K562 (cell line): Measurements from ENCODE around the gene UBASH3B. TPM values are rescaled to one million over a fixed set of nuclear protein-coding genes. Genes with fewer than 3 reads are reported as not detected.

Experiments
- ATAC-seq: fragments of 200-7000 bp; cut with Tn5 transposase; 3 replicates; pipeline ENCODE4 v1.9.1; 2020; ENCODE audit warnings: moderate library complexity
- BruUV-seq: library from RNA; stranded (reverse); fragments of 400-500 nt; replicated peaks from 2 replicates; lab custom pipeline; 2021; lab: Mats Ljungman, UMichigan
- CTCF ChIA-PET: fragments of 300-600 bp; formaldehyde crosslinking; extraction: SDS; loops from one replicate; lab custom pipeline; 2021; ENCODE audit warnings: low intra/inter-chr PET ratio; lab: Yijun Ruan, JAX
- POLR2A ChIA-PET: fragments of 300-600, 350-650 bp; sonication (Branson Sonifier 250); formaldehyde crosslinking; extraction: SDS; loops from one replicate; lab custom pipeline; 2021; ENCODE audit warnings: antibody characterized with exemption, inconsistent platforms; lab: Yijun Ruan, JAX
- DNase-seq, 4 experiments: peaks; one replicate each; pipeline versions ENCODE4 v3.0.0 to v3.0.0-alpha.2; 2011 to 2018; ENCODE audit warnings: low spot score in 3 of 4, mixed read lengths in 3 of 4; ENCODE audit errors: extremely low read depth in 1 of 4
- FAIRE-seq: peaks from 2 replicates; lab custom pipeline; 2011; peaks lifted over from hg19 to GRCh38; lab: Jason Lieb, UNC
- H2AFZ ChIP-seq: 2 replicates; pipeline ENCODE4 v1.6.0; 2011; ENCODE audit warnings: low read depth, low read length, control low read depth, inconsistent platforms
- H3K27ac ChIP-seq: fragments of 200-600 bp; 3 replicates; pipeline ENCODE4 v1.8.0; 2011; ENCODE audit warnings: low read depth, mild to moderate bottlenecking, control low read depth, inconsistent platforms, low read length, moderate library complexity, mixed read lengths; ENCODE audit errors: extremely low read depth
- H3K27me3 ChIP-seq, 2 experiments: fragments of 300-600 bp in 1 of 2; 2 replicates in 1 of 2; 3 replicates in 1 of 2; pipeline versions ENCODE4 v1.6.0 to v1.8.0; 2011; ENCODE audit warnings: inconsistent platforms in 2 of 2, low read length in 2 of 2, mild to moderate bottlenecking in 1 of 2, mixed read lengths in 1 of 2, moderate library complexity in 1 of 2; ENCODE audit not compliant: control insufficient read depth in 2 of 2, insufficient read depth in 2 of 2
- H3K36me3 ChIP-seq: fragments of 300-600 bp; 3 replicates; pipeline ENCODE4 v1.8.0; 2011; ENCODE audit warnings: mild to moderate bottlenecking, low read length, inconsistent platforms; ENCODE audit not compliant: control insufficient read depth, insufficient read depth
- H3K4me1 ChIP-seq, 2 experiments: fragments of 200-600 bp in 1 of 2; replicated peaks in 1 of 2; 2 replicates in 1 of 2; 3 replicates in 1 of 2; pipeline versions ENCODE4 v1.5.1 to v1.8.0; 2011; ENCODE audit warnings: inconsistent platforms in 2 of 2, low read length in 2 of 2, mild to moderate bottlenecking in 1 of 2, mixed read lengths in 1 of 2, moderate library complexity in 1 of 2; ENCODE audit not compliant: control insufficient read depth in 2 of 2, insufficient read depth in 2 of 2
- H3K4me2 ChIP-seq: 2 replicates; pipeline ENCODE4 v1.6.1; 2011; ENCODE audit warnings: low read length, control low read depth, inconsistent platforms, mixed read lengths; ENCODE audit not compliant: insufficient read depth
- H3K4me3 ChIP-seq: fragments of 200-600 bp; sonication (generic), shearing (Covaris generic); 2 replicates; pipeline ENCODE4 v1.5.1; 2016; ENCODE audit warnings: control low read depth, inconsistent platforms
- H3K79me2 ChIP-seq: fragments of 200-600 bp; 3 replicates; pipeline ENCODE4 v1.8.0; 2011; ENCODE audit warnings: low read length, inconsistent platforms; ENCODE audit not compliant: control insufficient read depth, insufficient read depth
- H3K9ac ChIP-seq, 2 experiments: 2 replicates each; pipeline versions ENCODE4 v1.6.0 to v1.6.1; 2011; ENCODE audit warnings: low read depth in 2 of 2, low read length in 2 of 2, control low read depth in 1 of 2, inconsistent platforms in 1 of 2, mild to moderate bottlenecking in 1 of 2, mixed read lengths in 1 of 2; ENCODE audit not compliant: insufficient read depth in 1 of 2
- H3K9me1 ChIP-seq: one replicate; pipeline ENCODE4 v1.6.0; 2011; ENCODE audit warnings: inconsistent platforms, mild to moderate bottlenecking, low read length, moderate library complexity; ENCODE audit not compliant: control insufficient read depth, insufficient read depth
- H3K9me3 ChIP-seq: replicated peaks from 2 replicates; pipeline ENCODE4 v1.5.1; 2011; ENCODE audit warnings: low read depth, low read length, inconsistent platforms; ENCODE audit not compliant: control insufficient read depth, insufficient read depth
- H4K20me1 ChIP-seq: replicated peaks from 2 replicates; pipeline ENCODE4 v1.6.1; 2011; ENCODE audit warnings: low read length, inconsistent platforms, mixed read lengths; ENCODE audit not compliant: control insufficient read depth, insufficient read depth
- BACH1 ChIP-seq: fragments of 200-800 bp; sonication (Bioruptor generic); IDR thresholded peaks from 2 replicates; pipeline ENCODE4 v1.6.1; 2016; ENCODE audit warnings: missing genetic modification characterization, missing compliant biosample characterization
- HOXB6 ChIP-seq: fragments of 250-450 bp; sonication (Bioruptor Pico); IDR thresholded peaks from 2 replicates; pipeline ENCODE4 v1.5.1; 2022; ENCODE audit warnings: mild to moderate bottlenecking, borderline replicate concordance
- LARP7 ChIP-seq: fragments of 450-650 bp; IDR thresholded peaks from 2 replicates; pipeline ENCODE4 v1.6.1; 2016
- MAZ ChIP-seq, 2 experiments: fragments of 450-650 bp in 1 of 2; sonication (generic) in 1 of 2; formaldehyde crosslinking; IDR thresholded peaks in 1 of 2; conservative IDR thresholded peaks in 1 of 2; 2 replicates each; pipeline versions ENCODE4 v1.4.0 to v1.5.0; 2020; ENCODE audit warnings: mild to moderate bottlenecking in 1 of 2, missing genetic modification reagents in 1 of 2
- NBN ChIP-seq: fragments of 450-650 bp; IDR thresholded peaks from 2 replicates; pipeline ENCODE4 v1.6.1; 2016; ENCODE audit warnings: low read depth, mild to moderate bottlenecking
- NCOR1 ChIP-seq: fragments of 450-650 bp; IDR thresholded peaks from 2 replicates; pipeline ENCODE4 v1.6.1; 2016; ENCODE audit warnings: mild to moderate bottlenecking, moderate library complexity
- POLR3A ChIP-seq: IDR thresholded peaks from 2 replicates; pipeline ENCODE4 v1.6.1; 2011; ENCODE audit warnings: borderline replicate concordance, mild to moderate bottlenecking, moderate library complexity; ENCODE audit not compliant: insufficient read length, insufficient read depth; ENCODE audit errors: extremely low read depth
- TRIM24 ChIP-seq, 2 experiments: fragments of 450-650 bp; IDR thresholded peaks; 2 replicates each; pipeline ENCODE4 v1.6.1; 2016
- ZNF561 ChIP-seq: fragments of 450-650 bp; formaldehyde crosslinking; conservative IDR thresholded peaks from 2 replicates; pipeline ENCODE4 v1.4.0; 2020; ENCODE audit warnings: mild to moderate bottlenecking, moderate library complexity
- WGBS: fragments of 100-300 bp; shearing (Covaris generic); methylation state at CpG from one replicate; pipeline ENCODE4 v1.1.6; 2016; ENCODE audit warnings: low coverage, mixed read lengths; ENCODE audit not compliant: insufficient coverage; ENCODE audit errors: missing lambda C conversion rate; 5-methylcytosine and 5-hydroxymethylcytosine counted together
- in situ Hi-C: fragments of 300-500 bp; cut with MboI; formaldehyde crosslinking; loops from 4 replicates; pipeline ENCODE4 v1.15.0; 2018; ENCODE audit warnings: inconsistent platforms, mixed read lengths
- intact Hi-C: fragments of 100-400 bp; cut with micrococcal nuclease; formaldehyde crosslinking; loops from 2 replicates; pipeline ENCODE4 v1.14.2; 2022
- polyA plus RNA-seq, 8 experiments: library from polyadenylated mRNA; depleted of rRNA in 4 of 8; stranded (reverse) in 5 of 8; unstranded in 3 of 8; fragments of >200 nt; fragmentation: Nextera tagmentation in 2 of 8; fragmentation: Illumina TruSeq in 1 of 8; extraction: Ambion mirVana in 2 of 8; extraction: Trizol in 1 of 8; gene quantifications; 2 replicates each; pipeline versions ENCODE4 v1.2.1 to v1.2.3, GENCODE V29; 2011 to 2014; ENCODE audit warnings: inconsistent platforms in 1 of 8, missing spikeins in 1 of 8
- total RNA-seq, 7 experiments: library from RNA; depleted of rRNA in 6 of 7; stranded (reverse); fragments of >200 nt in 6 of 7; fragmentation: Illumina TruSeq in 2 of 7; extraction: Trizol in 2 of 7; gene quantifications; 2 replicates each; pipeline versions ENCODE4 v1.2.1 to v1.2.3, GENCODE V29; 2011 to 2021; ENCODE audit warnings: low replicate concordance in 1 of 7
- TF ChIP-seq, protein P1 (sequence below): fragments of 450-650 bp; IDR thresholded peaks from 2 replicates; pipeline ENCODE4 v1.6.1; 2016
- TF ChIP-seq, protein P2 (sequence below): sonication (generic); formaldehyde crosslinking; IDR thresholded peaks from 2 replicates; pipeline ENCODE4 v1.8.1; 2023; ENCODE audit warnings: mild to moderate bottlenecking, missing genetic modification reagents
- TF ChIP-seq, protein P3 (sequence below): sonication (generic); formaldehyde crosslinking; IDR thresholded peaks from 2 replicates; pipeline ENCODE4 v1.4.0; 2020; ENCODE audit warnings: mild to moderate bottlenecking, missing genetic modification reagents

Gene UBASH3B
- total and polyA plus RNA-seq, 9 of the 15 experiments (the other 6 are each of a cell fraction or from before 2014, with no cell fraction given), result 0.01 to 0.31 (median 0.08) TPM; not detected in 2

DNA sequence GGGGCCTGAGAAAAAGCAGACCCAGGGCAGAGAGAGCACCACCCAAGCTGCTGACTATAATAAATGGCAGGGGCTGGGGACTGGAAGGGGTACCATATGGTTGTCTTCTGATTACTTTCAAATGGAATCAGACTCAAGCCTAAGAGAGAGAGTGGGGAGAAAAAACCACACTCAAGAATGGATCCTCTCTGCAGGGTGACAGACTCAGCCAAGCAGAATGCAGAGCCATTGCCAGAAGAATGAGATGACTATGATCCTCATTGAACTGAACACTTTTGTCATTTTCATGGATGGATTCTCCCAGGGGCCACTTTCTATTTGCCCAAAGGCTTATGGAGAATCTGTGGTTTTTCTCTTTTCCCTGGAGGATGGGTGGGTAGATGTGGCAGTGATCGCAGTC is 8.7 kb downstream of the UBASH3B start (continued):
- TF ChIP-seq HOXB6 (CRISPR knock-in tag) (no peak), NCOR1 (no peak)

DNA sequence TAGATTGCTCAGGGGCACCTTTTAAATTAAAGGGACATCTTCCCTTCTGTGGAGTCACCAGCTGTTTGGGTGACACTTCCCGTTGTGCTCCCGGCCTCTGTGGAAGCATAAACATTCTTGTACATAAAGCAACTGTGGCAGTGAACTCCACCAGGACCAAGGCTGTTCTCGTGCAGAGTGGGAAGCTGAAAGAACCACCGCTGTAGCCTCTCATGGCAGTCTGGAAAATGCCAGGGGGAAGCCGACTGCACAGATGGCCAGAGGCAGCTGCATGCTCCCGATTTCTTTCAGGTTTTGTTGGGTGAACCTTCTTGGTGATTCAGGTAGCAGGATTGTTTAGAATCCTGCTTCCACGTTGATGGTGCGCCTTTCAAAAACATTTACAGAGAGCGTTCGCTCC is 10.3 kb downstream of the UBASH3B start:
- BruUV-seq, result no TSS peak
- in situ Hi-C loops (no loop called here), intact Hi-C loops (no loop called here)
- no peak overlapping the region for H3K9ac ChIP-seq
- DNase-seq, result no peak
- no peaks in the 10 kb centered on the region for H3K4me1 ChIP-seq
- ATAC-seq, result no peak
- CTCF ChIA-PET, result no interaction called here
- H3K79me2 ChIP-seq, result no peaks in the 10 kb centered on the region
- WGBS, result 0% methylated on average over 10 of the region's 10 CpGs
- no peak overlapping the region for H3K4me2 ChIP-seq
- no peak overlapping the region for H3K27ac ChIP-seq
- H3K9me1 ChIP-seq, result no peaks in the 10 kb centered on the region
- H3K27me3 ChIP-seq, result peaks cover 6 to 16% of the 10 kb centered on the region in 2 experiments; a peak in 3 of 5 replicates
- H3K36me3 ChIP-seq, result no peaks in the 10 kb centered on the region
- no peaks in the 10 kb centered on the region; the same call in 1 of the 2 replicates for H4K20me1 ChIP-seq
- FAIRE-seq, result no peak
- H3K9me3 ChIP-seq, result no peaks in the 10 kb centered on the region
- POLR2A ChIA-PET, result no interaction called here
- TF ChIP-seq, protein P1, sequence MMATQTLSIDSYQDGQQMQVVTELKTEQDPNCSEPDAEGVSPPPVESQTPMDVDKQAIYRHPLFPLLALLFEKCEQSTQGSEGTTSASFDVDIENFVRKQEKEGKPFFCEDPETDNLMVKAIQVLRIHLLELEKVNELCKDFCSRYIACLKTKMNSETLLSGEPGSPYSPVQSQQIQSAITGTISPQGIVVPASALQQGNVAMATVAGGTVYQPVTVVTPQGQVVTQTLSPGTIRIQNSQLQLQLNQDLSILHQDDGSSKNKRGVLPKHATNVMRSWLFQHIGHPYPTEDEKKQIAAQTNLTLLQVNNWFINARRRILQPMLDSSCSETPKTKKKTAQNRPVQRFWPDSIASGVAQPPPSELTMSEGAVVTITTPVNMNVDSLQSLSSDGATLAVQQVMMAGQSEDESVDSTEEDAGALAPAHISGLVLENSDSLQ, result no peak
- TF ChIP-seq, protein P2, sequence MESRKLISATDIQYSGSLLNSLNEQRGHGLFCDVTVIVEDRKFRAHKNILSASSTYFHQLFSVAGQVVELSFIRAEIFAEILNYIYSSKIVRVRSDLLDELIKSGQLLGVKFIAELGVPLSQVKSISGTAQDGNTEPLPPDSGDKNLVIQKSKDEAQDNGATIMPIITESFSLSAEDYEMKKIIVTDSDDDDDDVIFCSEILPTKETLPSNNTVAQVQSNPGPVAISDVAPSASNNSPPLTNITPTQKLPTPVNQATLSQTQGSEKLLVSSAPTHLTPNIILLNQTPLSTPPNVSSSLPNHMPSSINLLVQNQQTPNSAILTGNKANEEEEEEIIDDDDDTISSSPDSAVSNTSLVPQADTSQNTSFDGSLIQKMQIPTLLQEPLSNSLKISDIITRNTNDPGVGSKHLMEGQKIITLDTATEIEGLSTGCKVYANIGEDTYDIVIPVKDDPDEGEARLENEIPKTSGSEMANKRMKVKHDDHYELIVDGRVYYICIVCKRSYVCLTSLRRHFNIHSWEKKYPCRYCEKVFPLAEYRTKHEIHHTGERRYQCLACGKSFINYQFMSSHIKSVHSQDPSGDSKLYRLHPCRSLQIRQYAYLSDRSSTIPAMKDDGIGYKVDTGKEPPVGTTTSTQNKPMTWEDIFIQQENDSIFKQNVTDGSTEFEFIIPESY (CRISPR knock-in tag), result no peak
- TF ChIP-seq BACH1 (no peak), POLR3A (no peak), ZNF561 (CRISPR knock-in tag) (no peak), LARP7 (no peak), TRIM24 (IDR thresholded peaks at IDR 0.05) (no peak), NBN (no peak), MAZ (CRISPR knock-in tag; conservative IDR thresholded peaks at IDR 0.05 in 1 of 2, IDR thresholded peaks at IDR 0.05 in 1 of 2) (no peak)
- TF ChIP-seq, protein P3, sequence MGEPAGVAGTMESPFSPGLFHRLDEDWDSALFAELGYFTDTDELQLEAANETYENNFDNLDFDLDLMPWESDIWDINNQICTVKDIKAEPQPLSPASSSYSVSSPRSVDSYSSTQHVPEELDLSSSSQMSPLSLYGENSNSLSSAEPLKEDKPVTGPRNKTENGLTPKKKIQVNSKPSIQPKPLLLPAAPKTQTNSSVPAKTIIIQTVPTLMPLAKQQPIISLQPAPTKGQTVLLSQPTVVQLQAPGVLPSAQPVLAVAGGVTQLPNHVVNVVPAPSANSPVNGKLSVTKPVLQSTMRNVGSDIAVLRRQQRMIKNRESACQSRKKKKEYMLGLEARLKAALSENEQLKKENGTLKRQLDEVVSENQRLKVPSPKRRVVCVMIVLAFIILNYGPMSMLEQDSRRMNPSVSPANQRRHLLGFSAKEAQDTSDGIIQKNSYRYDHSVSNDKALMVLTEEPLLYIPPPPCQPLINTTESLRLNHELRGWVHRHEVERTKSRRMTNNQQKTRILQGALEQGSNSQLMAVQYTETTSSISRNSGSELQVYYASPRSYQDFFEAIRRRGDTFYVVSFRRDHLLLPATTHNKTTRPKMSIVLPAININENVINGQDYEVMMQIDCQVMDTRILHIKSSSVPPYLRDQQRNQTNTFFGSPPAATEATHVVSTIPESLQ, result no peak
- H2AFZ ChIP-seq, result no peak overlapping the region
- H3K4me3 ChIP-seq, result no peak overlapping the region
